ENCODE measurements around the gene MAMLD1.

Gene MAMLD1

DNA sequence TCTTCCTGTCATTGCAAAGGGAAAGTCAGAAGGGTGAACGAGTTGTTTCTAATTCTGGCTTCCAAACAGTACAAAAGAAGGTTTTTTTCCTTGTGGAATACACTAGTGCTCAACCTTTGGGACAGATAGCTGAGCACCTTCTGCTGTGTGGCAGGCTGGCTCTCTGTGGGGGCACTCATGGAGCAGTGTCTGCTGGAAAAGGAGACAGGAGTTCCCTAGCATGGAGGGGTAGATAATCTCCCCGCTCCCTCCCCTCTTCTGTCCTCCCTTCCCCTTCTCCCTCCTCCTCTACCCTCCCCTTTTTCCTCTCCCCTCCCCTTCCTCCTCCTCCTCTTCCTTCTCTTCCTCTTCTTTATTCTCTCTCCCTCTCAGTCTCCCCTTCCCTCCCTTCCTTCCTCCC lies 142.9 kb downstream of the MAMLD1 start:
- no peak for DNase-seq

DNA sequence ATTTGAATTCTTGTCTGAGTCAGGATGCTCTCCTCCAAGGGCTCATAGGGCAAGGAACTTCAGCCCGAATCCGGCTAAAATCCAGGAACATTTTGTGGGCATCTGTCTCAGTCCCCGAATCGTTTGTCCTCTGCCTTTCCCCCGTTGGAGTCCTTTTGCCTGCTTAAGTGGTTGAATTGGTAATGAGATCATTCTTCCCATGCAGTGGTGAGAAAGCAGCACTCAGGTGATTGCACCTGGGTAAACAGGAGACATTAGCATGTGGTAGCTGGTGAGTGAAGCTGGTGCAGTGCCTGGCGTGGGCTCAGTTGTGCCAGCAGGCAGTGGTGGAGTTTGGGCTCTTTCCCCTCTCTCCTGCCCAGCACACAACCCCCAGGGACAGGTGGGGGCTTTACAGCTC lies 143.4 kb downstream of the MAMLD1 start:
- no peak for DNase-seq

DNA sequence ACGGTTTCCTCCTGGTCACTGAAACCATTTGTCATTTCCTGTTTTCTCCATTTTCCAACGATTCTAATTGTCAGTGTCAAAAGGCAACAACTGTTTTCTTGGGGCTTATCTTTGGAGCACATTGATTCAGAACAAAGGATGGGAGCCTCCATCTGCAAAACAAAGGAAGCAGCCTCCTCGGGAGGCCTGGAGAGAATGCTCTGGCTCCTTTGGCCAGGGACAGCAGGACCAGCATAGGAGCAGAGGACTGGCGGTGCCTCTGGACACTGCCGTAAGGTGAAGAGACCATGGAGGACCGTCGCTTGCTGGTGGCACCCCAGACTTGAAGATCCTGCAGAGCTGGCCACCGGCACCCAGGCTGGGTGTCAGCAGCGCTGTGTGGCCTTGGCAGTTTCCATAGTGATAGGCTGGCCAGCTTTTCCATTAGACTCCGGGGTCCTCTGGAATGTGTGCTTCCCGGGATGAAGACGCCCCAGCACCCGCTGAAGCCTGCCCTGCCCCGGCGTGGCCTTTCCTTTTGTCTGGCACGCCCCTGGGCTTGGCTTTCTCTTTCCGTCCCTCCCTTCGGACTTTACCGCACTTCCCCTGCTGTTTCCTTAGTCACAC lies 144.2 kb downstream of the MAMLD1 start:
- DNase-seq: no peak

DNA sequence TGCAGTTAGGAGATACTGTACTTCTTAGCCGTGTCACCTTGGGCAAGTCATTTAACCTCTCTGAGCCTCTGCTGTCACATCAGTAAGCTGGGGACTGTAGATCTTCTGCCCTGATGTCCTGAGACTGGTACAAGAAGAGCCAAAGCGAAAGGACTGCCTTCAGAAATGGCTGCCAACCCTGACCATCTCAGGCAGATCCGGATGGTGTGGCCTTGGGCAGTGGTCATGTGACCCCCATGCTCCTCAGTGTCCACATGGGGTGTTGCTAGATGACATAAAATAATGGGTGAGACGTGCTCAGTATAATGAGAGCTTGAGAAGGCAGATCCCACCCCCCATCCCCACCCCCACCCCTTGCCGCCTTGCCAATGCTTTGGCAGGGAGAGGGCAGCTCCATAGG lies 144.9 kb downstream of the MAMLD1 start:
- DNase-seq: no peak

DNA sequence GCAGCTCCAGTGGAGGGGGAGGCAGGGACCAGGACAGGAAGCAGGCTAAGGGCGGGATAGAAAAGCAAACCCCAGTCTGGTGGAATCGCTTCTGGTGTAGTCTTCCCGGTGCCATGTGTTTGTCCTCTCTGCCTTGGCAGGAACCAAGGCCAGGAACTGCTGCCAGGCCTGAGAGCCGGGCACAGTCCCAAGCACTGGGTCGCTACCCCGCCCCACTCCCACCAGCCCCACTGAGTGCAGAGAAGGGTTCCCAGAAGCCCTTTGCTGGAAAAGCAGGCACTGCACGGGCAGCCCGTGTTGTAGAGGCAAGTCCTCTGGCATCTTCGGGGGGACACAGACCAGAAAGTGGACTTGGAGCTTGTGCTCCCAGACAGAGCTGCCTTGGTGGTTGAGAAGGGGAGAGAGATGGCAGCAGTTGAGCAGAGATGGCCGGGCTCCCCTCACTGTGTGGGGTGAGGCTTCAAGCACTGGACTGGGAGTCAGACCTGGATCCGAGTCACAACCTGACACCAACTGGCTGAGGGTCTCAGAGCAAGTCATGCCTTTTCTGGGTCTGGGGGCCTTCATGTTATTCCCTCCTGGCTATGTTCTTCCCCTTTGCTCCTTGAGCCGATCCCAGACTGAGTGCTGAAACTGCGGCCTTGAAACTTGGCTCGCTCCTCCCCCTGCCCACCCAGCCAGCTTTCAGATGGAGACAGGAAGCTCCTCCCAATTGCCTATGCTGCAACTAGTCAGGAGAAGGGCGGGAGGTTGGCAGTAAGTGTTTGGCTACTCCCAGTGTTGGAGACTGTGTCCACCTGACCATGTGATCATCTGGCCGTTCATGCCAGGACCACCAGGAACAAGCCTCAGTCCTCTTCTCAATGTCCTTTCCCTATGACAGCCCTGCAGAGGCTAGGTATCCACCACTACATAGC lies 145.6 kb downstream of the MAMLD1 start:
- no peak for DNase-seq

DNA sequence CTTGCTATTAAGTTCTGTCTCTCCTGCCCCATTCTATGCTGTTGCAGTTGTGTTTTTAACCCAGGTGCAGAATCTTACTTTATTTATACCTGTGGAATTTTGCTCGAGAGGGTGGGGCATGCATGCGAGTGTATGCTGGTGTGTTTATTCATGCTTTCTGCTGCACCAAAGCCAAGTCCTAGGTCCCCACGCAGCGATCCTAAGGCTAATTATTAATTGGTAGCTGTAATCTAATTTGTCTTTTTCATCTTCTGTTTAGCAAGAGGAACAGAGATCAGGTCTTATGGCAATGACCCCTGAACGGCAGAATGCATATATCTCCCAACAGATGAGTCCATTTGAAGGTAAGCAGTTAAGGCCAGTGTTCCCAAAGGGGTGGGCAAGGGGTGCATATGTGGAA lies 146.6 kb downstream of the MAMLD1 start:
- DNase-seq: no peak

DNA sequence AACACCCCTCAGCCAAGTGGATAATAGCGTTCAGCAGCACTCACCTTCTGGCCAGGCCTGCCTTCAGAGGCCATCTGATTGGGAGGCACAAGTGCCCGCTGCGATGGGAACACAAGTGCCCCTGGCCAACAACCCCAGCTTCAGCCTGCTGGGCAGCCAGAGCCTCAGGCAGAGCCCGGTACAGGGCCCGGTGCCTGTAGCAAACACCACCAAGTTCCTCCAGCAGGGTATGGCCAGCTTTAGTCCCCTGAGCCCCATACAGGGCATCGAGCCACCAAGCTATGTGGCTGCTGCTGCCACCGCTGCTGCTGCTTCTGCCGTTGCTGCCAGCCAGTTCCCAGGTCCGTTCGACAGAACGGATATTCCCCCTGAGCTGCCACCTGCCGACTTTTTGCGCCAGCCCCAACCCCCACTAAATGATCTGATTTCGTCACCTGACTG lies 149.4 kb downstream of the MAMLD1 start:
- no peak for DNase-seq

DNA sequence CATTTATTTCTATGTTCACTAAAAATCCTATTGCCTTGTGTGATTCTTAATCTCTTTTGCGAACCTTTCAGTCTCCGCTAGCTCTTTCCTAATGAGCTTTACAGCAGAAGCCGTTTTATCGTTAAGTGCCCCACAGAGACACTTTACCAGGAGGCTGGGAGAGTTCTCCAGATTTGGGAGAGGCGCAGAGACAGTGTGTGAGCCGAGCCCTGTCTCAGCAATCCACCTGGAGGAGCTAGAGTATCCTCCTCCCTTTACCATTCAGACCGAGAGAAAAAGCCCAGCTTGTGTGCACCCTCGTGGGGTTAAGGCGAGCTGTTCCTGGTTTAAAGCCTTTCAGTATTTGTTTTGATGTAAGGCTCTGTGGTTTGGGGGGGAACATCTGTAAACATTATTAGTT lies 150.4 kb downstream of the MAMLD1 start:
- no peak for DNase-seq

DNA sequence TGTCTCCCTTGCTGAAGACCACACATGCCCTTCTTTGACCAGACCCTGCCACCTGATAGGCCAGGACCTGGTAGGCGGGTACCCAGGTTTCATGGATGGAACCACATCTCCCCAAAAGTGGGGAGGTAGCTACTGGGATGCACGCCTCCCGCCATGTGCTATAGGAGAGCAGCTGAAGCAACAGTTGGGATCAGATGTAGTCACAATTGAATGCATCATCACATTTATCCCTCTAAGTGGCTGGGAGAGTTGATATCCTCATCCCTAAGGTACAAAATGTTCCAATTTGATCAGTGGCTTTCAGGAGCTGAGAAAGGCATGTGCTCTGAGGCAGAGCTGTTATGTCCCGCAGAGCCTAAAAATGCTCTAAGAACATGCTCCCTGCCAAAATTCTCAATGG lies 151.3 kb downstream of the MAMLD1 start:
- no peak for DNase-seq

DNA sequence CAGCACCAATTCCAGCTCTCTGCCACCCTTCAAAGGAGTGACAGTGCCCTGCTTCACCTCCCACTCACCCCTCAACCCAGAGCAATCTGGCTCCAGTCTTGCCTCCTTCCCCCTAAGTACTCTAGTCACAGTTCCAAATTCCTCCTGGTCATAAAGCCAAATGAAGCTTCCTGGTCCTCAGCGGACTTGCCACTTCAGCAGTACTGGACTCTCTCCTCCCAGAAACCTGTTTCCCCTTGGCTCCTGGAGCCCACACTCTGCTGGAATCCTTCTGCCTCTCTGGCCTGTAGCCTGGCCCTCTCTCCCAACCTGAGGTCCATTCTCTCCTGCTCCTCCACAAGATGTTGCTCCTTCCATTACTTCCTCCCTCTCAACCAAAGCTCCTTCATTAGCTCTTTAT lies 152.7 kb downstream of the MAMLD1 start:
- DNase-seq: no peak

DNA sequence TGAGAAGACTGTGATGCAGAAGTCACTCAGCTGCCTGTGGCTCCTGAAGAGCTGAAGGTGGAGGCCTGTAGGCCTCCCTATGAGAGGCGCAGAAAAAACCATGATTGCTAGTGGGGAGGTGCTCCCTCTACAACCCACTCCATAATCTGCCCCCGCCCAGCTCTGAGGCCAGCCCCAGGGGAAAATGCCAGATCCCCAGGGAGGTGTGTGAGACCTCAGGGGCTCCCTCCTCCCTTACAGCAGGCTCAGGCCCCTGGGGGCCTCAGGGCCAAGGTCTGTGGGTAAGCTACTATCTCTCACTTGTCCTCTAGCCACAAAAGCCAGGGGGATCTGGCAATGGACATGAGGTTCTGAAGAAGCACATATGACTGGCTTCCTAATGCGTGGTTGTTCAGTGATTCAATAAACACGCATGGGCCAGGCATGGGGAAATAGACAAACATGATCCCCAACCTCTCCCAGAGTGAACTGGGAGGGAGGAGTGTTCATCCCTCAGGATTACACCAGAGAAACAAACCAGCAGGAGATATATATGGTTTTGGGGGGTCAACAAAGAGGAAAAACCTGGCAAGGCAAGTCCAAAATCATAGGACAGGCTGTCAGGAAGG lies 154.3 kb downstream of the MAMLD1 start:
- no peak for DNase-seq

DNA sequence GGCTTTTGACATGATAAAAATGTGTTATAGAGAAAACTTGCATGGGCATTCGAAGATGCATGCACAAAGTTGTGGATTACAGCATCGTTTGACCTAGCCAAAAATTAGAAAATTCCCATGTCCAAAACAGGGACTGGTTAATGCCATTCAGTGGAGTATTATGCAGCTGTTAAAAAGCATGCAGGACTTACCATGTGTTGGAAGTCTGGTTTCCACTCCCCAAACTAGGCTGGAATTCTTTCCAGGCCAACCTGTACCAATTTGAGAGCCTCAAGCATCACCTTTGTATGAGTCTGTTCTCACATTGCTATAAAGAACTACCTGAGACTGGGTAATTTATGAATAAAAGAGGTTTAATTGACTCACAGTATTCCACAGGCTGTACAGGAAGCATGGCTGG lies 159.4 kb downstream of the MAMLD1 start:
- no peak for DNase-seq

DNA sequence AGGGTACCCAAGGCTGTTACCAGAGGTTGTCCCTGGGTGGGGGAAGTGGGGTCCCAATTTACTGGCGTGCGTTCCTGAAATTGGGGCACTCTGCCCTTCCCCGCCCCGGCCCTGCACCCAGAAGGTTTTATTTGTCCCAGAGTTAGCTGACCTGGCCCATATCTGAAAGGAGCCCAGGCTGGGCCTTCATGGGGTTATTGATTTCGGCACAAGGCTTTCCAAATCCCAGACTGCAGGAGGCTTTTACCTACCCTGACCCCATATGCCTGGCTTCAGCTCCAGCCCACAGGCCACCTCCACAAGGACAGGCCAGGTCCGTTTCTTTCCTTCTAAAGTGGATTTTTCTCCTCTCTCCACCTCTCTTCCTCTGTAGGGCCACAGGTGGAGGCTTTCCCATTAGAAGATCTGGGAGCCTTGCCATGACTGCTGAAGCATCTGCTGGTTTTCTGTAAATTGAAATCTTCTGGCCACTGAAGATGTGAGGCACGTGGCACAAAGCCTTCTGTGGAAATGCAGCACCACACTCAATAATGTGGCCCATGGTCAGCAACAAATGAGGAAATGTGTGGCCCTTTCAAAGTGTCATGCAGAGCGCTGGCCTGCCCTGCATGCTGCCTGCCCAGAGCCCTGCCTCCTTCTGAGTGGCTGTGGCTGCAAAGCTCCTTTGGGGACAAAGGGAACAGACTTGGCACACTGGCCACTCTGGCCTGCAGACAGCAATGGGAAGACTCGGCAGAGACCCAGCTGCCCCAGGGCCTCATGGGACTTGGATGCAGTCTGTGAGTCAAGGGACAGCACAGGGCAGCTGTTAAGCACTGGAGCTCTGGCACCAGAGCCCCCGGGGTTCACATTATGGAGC lies 162.2 kb downstream of the MAMLD1 start:
- DNase-seq: no peak

DNA sequence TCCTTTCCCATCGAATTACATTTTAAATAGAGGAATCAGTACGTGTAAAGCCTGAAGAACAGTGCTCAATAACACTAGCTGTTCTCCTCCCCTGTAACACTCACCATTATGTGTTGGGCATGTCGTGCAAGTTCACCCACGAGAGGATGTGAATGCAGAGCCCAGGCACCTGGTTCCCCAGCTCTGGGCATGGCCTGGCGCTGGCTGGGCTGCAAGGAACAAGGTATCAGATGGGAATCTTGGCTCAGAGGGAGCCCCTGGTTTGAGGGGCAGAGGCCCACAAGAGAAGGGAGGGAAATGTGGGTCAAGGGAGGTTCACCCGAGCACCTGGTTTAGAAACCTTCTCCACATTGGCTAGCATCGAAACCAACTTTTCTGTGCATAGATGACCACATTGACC lies 163.6 kb downstream of the MAMLD1 start:
- no peak for DNase-seq

DNA sequence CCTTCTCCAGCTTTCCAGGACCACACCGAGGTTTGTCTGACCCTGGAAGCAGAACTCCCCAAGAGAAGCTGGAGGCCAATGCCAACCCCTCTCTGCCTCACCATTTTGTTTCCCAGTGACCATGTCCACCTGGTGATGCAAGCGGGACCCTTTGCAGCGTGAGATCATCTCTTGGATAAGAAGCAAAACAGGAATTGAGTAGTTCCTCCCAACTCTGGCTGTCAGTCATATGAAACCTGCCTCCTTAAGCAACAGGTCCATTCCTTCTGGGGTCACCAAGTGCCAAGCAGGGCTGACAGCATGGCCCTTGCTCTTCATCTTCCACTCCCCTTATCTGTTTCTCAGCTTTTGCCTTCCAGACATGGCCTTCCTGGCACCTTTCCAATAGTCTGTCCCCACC lies 164.0 kb downstream of the MAMLD1 start:
- no peak for DNase-seq

DNA sequence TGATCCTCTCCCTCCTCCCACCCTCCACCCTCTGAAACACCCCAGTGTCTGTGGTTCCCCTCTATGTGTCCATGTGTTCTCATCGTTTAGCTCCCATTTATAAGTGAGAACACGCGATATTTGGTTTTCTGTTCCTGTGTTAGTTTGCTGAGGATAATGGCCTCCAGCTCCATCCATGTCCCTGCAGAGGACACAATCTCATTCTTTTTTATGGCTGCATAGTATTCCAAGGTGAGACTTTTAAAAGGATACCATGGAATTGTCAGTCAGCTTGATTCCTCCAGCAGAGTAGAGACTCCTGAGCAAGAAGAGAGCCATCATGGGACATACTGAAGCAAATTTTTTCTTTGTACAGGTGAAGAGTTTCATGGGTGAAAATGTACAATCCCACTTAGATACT lies 166.5 kb downstream of the MAMLD1 start:
- no peak for DNase-seq

DNA sequence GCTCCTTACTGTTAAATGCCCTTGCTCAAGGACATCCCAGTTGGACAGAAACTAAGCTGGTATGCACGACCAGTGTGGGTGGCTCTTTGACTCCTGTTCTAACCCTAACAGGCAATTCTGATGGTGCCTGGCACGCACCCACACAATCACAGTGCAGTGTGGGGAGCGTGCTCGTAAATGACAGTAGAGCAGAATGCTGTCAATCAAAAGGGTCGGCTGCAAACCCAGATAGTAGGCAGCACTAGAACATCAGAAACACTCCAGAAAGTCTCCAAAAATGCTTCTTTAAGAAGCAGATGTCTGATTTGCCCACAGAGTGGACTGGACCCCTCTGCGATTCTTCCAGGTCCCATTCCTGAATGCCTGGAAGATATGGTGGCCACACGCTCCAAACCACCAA lies 167.7 kb downstream of the MAMLD1 start:
- DNase-seq: no peak

DNA sequence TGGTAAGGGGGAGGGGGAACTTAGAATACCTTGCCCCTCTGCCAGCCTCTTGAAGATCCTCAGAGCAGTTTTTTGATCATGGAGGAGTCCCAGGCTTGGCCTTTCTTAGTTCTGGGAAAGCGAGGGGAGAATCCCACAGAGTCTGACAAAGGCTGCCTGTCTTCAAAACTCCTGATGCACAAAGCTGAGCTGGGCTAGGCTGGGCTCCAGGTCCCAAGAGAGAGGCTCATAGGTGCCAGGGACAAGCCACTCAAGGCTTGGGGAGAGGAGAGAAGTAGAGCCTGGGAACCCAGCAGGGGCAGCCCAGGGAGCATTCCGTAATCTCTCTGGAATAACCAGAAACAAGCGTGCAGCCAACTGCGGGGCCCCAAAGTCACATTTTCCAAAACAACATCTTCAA lies 168.3 kb downstream of the MAMLD1 start:
- DNase-seq: no peak

DNA sequence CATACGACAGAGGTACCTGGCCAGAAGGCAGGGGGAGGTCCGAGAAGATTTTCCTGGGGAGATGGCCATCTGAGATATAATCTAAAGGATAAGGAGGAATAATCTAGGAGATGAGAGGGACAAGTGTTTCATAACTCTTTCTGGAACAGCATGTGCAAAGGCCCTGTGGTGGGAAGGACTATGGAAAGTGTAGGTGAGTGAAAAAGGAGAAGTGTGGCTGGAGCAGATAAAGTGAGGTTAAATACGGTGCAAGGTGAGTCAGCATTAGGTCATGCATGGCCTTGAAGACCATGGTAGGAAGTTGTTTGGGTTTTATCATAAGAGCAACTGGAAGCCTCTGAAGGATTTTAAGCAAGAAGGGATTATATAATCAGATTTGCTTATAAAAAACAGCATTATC lies 170.7 kb downstream of the MAMLD1 start:
- DNase-seq: no peak

DNA sequence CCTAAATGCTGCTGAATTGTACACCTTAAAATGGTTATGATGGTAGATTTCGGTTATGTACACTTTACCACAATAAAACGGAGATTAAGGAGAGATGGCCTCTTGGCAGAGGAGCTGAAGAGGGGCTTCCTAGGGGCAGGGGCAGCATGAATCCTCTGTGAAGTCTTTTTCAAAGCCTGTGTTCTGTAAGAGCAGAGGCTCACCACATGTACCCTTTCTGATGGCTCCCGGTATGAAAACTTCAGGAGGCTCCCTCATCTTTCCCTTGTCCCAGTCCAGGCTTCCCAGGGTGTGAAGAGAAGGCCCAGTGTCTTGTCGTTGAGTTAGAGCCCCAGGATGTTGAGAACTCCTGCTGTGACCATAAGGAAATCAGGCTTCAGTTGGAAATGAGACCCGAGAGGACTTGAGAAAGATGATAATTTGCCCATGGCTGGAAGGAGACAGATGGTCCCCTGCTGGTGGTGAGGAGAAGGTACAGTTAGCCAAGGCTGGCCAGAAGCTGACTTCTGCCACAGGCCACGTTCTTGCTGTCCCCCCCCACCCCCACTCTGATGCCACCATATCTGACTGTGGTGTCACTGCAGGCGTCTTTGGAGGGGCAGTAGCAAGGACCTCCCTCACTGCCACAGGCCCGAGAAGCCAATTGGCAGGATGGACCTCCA lies 173.5 kb downstream of the MAMLD1 start:
- DNase-seq: no peak

DNA sequence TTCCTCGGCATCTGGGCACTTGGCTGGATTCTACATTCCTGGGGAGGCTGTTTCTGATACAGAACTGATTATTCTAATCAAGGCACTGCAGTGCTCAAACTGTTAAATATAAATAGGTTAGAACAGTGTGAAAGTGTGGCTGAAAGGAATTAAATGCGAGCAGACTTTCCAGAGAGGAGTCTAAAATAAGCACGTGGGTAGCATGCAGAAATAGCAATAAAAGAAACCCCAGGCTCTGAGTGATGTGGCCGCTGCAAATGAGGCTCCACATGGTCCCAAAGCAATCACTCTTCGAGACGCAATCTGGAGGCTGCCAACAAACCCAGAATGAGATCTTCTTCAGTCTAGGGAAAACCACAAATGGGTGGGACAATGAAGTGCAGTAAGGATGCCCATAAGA lies 174.7 kb downstream of the MAMLD1 start:
- no peak for DNase-seq

DNA sequence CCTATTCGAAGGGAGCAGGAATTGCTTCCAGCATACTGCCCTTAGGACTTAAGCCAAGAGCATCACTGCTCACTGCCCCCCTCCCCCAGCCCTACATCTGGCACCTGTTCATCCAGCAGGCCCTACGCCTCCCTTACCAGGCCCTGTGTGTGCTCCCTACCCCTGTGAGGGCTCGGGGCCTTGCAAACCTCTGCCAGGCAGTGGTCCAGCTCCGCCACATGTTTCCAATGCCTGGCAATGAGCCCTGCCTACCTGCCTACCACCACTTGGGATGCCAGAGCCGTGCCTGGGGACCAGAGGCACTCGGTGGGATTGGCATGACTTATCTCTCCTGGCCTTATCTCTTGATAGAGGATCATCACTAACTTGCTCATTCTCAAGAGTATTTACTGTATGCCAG lies 177.8 kb downstream of the MAMLD1 start:
- no peak for DNase-seq

DNA sequence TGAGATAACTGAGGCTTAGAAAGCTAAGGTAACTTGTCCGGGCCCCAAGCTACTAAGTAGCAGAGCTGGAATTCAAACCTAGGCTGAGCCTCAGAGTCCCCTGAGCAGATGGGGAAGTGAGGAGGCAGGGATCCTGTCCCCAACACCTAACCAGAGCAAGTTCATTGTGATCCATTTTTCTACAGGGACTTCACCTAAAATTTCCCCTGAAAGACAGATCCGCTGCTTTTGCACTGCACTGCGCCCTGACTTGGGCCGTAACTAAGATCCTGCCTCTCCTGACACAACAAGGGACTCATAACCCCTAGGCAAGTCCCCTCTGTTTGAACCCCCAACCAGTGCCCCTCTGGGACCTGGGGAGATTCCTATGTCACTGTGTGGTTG lies 179.7 kb downstream of the MAMLD1 start:
- DNase-seq: no peak
